ENCODE data around the gene TSC22D3.

DNA sequence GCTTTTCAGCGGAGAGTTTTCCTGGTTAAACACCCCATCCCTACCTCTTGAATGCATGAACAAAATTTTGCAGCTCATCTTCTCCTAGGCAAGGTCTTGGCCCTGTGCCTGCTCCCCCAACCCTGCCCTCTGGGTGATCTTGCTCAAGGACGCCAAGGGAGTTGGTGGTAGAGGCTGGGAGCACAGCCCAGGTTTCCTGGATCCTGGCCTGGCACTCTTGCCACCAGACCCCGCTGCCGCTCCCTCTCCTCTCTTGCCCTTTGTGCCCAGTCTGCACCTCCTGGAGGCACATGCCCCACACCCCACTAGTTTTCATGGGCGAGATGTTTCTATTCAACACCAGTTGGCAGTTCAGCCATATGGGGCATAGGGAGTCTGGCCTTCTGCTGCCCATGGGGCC, 37.3 kb downstream of the TSC22D3 start:
- TF ChIP-seq EZH2phosphoT487 (IDR thresholded peaks at IDR 0.05; ENCODE audit: insufficient read depth, low read depth), result no peak
- no peak for TF ChIP-seq EZH2 (IDR thresholded peaks at IDR 0.05; ENCODE audit: insufficient read depth, poor library complexity, severe bottlenecking)
